H9 (cell line): ENCODE data around the gene COL8A1. TPM values are rescaled to one million over a fixed set of nuclear protein-coding genes. Genes with fewer than 3 reads are reported as not detected.

ENCODE experiments used
- DNase-seq: peaks from one replicate; pipeline ENCODE4 v3.0.0-alpha.2; 2017
- H2AFZ ChIP-seq: one replicate; pipeline ENCODE4 v1.6.1; 2013; ENCODE audit warnings: mild to moderate bottlenecking, low read length, control low read depth, moderate library complexity
- H2AK5ac ChIP-seq: 2 replicates; pipeline ENCODE4 v1.6.1; 2013; ENCODE audit warnings: low read length, control low read depth, mixed read lengths; ENCODE audit not compliant: insufficient read length
- H2BK120ac ChIP-seq: one replicate; pipeline ENCODE4 v1.6.1; 2013; ENCODE audit warnings: low read depth, mild to moderate bottlenecking, low read length, control low read depth, inconsistent platforms; ENCODE audit not compliant: poor library complexity, severe bottlenecking
- H2BK12ac ChIP-seq: 2 replicates; pipeline ENCODE4 v1.6.1; 2013; ENCODE audit warnings: low read length, control low read depth, mixed read lengths, low read depth; ENCODE audit not compliant: insufficient read length
- H2BK15ac ChIP-seq: 2 replicates; pipeline ENCODE4 v1.6.1; 2013; ENCODE audit warnings: low read depth, low read length, control low read depth
- H2BK20ac ChIP-seq: one replicate; pipeline ENCODE4 v1.6.1; 2013; ENCODE audit warnings: low read depth, mild to moderate bottlenecking, low read length, control low read depth, inconsistent platforms; ENCODE audit not compliant: poor library complexity, severe bottlenecking
- H2BK5ac ChIP-seq: 2 replicates; pipeline ENCODE4 v1.6.1; 2013; ENCODE audit warnings: low read length, control low read depth, mixed read lengths; ENCODE audit not compliant: insufficient read length
- H3K14ac ChIP-seq: 2 replicates; pipeline ENCODE4 v1.6.1; 2013; ENCODE audit warnings: low read length, control low read depth; ENCODE audit not compliant: insufficient read depth
- H3K18ac ChIP-seq: 2 replicates; pipeline ENCODE4 v1.6.1; 2013; ENCODE audit warnings: low read depth, mild to moderate bottlenecking, mixed read lengths, low read length, control low read depth; ENCODE audit not compliant: insufficient read length
- H3K23ac ChIP-seq: 2 replicates; pipeline ENCODE4 v1.6.1; 2013; ENCODE audit warnings: low read length, control low read depth, mixed read lengths, low read depth; ENCODE audit not compliant: insufficient read length
- H3K23me2 ChIP-seq: 2 replicates; pipeline ENCODE4 v1.6.1; 2013; ENCODE audit warnings: low read depth, mild to moderate bottlenecking, mixed read lengths, low read length, control low read depth; ENCODE audit not compliant: insufficient read length, poor library complexity, severe bottlenecking
- H3K27ac ChIP-seq: 2 replicates; pipeline ENCODE4 v1.5.1; 2013; ENCODE audit warnings: low read length, control low read depth, mixed read lengths, low read depth; ENCODE audit not compliant: insufficient read length
- H3K27me3 ChIP-seq: 2 replicates; pipeline ENCODE4 v1.6.1; 2013; ENCODE audit warnings: low read length, control low read depth, inconsistent platforms; ENCODE audit not compliant: insufficient read depth
- H3K4ac ChIP-seq: 2 replicates; pipeline ENCODE4 v1.6.1; 2013; ENCODE audit warnings: low read depth, mild to moderate bottlenecking, control low read depth, inconsistent platforms, low read length, moderate library complexity
- H3K4me1 ChIP-seq: 2 replicates; pipeline ENCODE4 v1.6.1; 2013; ENCODE audit warnings: low read length, control low read depth, inconsistent platforms; ENCODE audit not compliant: insufficient read depth
- H3K4me2 ChIP-seq: 2 replicates; pipeline ENCODE4 v1.6.1; 2013; ENCODE audit warnings: low read length, control low read depth, mixed read lengths; ENCODE audit not compliant: insufficient read length, insufficient read depth
- H3K56ac ChIP-seq: 2 replicates; pipeline ENCODE4 v1.6.1; 2013; ENCODE audit warnings: low read depth, mild to moderate bottlenecking, mixed read lengths, low read length, control low read depth; ENCODE audit not compliant: insufficient read length
- H3K79me1 ChIP-seq: 2 replicates; pipeline ENCODE4 v1.6.1; 2013; ENCODE audit warnings: low read depth, mild to moderate bottlenecking, moderate library complexity, low read length, control low read depth, inconsistent platforms; ENCODE audit not compliant: insufficient read depth, poor library complexity, severe bottlenecking
- H3K79me2 ChIP-seq: 2 replicates; pipeline ENCODE4 v1.6.1; 2013; ENCODE audit warnings: low read length, control low read depth, inconsistent platforms; ENCODE audit not compliant: insufficient read depth
- H3K9ac ChIP-seq: 2 replicates; pipeline ENCODE4 v1.6.1; 2013; ENCODE audit warnings: low read length, control low read depth, mixed read lengths; ENCODE audit not compliant: insufficient read length; ENCODE audit errors: extremely low read depth
- H3K9me3 ChIP-seq: one replicate; pipeline ENCODE4 v1.6.1; 2013; ENCODE audit warnings: low read depth, low read length, inconsistent platforms; ENCODE audit not compliant: control insufficient read depth
- H3T11ph ChIP-seq: one replicate; pipeline ENCODE4 v1.6.1; 2013; ENCODE audit warnings: mild to moderate bottlenecking, low read length, control low read depth, inconsistent platforms
- H4K20me1 ChIP-seq: one replicate; pipeline ENCODE4 v1.6.1; 2013; ENCODE audit not compliant: control insufficient read depth, insufficient read length, insufficient read depth
- H4K5ac ChIP-seq: 2 replicates; pipeline ENCODE4 v1.6.1; 2013; ENCODE audit warnings: low read depth, mild to moderate bottlenecking, mixed read lengths, low read length, control low read depth; ENCODE audit not compliant: insufficient read length
- H4K8ac ChIP-seq: replicated peaks from 2 replicates; pipeline ENCODE4 v1.6.1; 2013; ENCODE audit warnings: low read length, control low read depth, mixed read lengths, low read depth; ENCODE audit not compliant: insufficient read length
- H4K91ac ChIP-seq: 2 replicates; pipeline ENCODE4 v1.6.1; 2013; ENCODE audit warnings: low read depth, mild to moderate bottlenecking, moderate library complexity, mixed read lengths, low read length, control low read depth; ENCODE audit not compliant: insufficient read length
- H3K27ac Mint-ChIP-seq, 3 experiments: 2 replicates in 2 of 3; 3 replicates in 1 of 3; pipeline ENCODE4 v1.8.0; 2020 to 2021; ENCODE audit warnings: mixed read lengths in 3 of 3, mild to moderate bottlenecking in 1 of 3, moderate library complexity in 1 of 3
- H3K27me3 Mint-ChIP-seq: 2 replicates; pipeline ENCODE4 v1.8.0; 2021; ENCODE audit warnings: low read depth, mild to moderate bottlenecking, moderate library complexity, mixed read lengths
- H3K36me3 Mint-ChIP-seq, 3 experiments: 2 replicates in 2 of 3; 3 replicates in 1 of 3; pipeline ENCODE4 v1.8.0; 2020 to 2021; ENCODE audit warnings: low read depth in 3 of 3, mixed read lengths in 3 of 3; ENCODE audit not compliant: insufficient read depth in 1 of 3
- H3K4me1 Mint-ChIP-seq, 2 experiments: 2 replicates each; pipeline ENCODE4 v1.8.0; 2020; ENCODE audit warnings: mixed read lengths in 2 of 2
- H3K4me3 Mint-ChIP-seq, 2 experiments: 2 replicates in 1 of 2; 3 replicates in 1 of 2; pipeline ENCODE4 v1.8.0; 2020 to 2021; ENCODE audit warnings: mild to moderate bottlenecking in 2 of 2, mixed read lengths in 2 of 2, moderate library complexity in 1 of 2
- H3K9me3 Mint-ChIP-seq, 2 experiments: 2 replicates in 1 of 2; 3 replicates in 1 of 2; pipeline ENCODE4 v1.8.0; 2020; ENCODE audit warnings: mild to moderate bottlenecking in 2 of 2, mixed read lengths in 2 of 2, moderate library complexity in 1 of 2
- CTCF ChIP-seq: fragments of 200-600 bp; sonication (generic); conservative IDR thresholded peaks from 3 replicates; pipeline ENCODE4 v1.8.0; 2021; ENCODE audit warnings: antibody characterized with exemption, mild to moderate bottlenecking
- total RNA-seq: library from RNA; stranded (reverse); gene quantifications from 2 replicates; pipeline ENCODE4 v1.2.1, GENCODE V29; 2021

Gene COL8A1
- total RNA-seq, 1 experiment from 2014 or later = 0.17 TPM

- Histone ChIP-seq H3K56ac (no peak overlapping the region), H3K18ac (no peak overlapping the region), H3K23me2 (no peaks in the 10 kb centered on the region), H3K4me1 (no peaks in the 10 kb centered on the region), H4K20me1 (no peaks in the 10 kb centered on the region), H3K27me3 (no peaks in the 10 kb centered on the region), H3K27ac (no peak overlapping the region), H2AK5ac (no peak overlapping the region), H2BK20ac (no peak overlapping the region), H3K4ac (no peak overlapping the region), H3K9me3 (no peaks in the 10 kb centered on the region), H3K23ac (no peak overlapping the region), H3K79me2 (peaks cover 3% of the 10 kb centered on the region; the same call in 1 of the 2 replicates), H3K4me2 (no peak overlapping the region), H2BK120ac (no peak overlapping the region), H3T11ph (no peak overlapping the region), H3K9ac (no peak overlapping the region), H2BK12ac (no peak overlapping the region), H2BK5ac (no peak overlapping the region), H4K91ac (no peak overlapping the region), H2AFZ (no peak overlapping the region), H4K5ac (no peak overlapping the region), H2BK15ac (no peak overlapping the region), H3K14ac (no peak overlapping the region), H4K8ac (no peak overlapping the region), H3K79me1 (peaks cover 3% of the 10 kb centered on the region)
- no peak for TF ChIP-seq CTCF
- Mint-ChIP-seq H3K9me3 (no peaks in the 10 kb centered on the region), H3K27ac (no peak overlapping the region), H3K36me3 (no peaks in the 10 kb centered on the region), H3K4me3 (no peak overlapping the region), H3K27me3 (no peaks in the 10 kb centered on the region), H3K4me1 (peaks cover 7 to 9% of the 10 kb centered on the region in 2 experiments; a peak in 2 of 4 replicates)
- DNase-seq = no peak
Measured at GRCh38 chr3:99838755-99839154, 200.4 kb downstream of the COL8A1 start.
